GM10266 (cell line): ENCODE measurements around the gene AXIN1.
"Not testable (repeated sequence)": the region's sequence is repeated elsewhere in the genome, so short reads cannot be mapped to it uniquely, and the experiment has no call there.

Experiments used
- DNase-seq: peaks from one replicate; pipeline ENCODE4 v3.0.0; 2012; ENCODE audit errors: extremely low spot score
- CTCF ChIP-seq: IDR thresholded peaks from 2 replicates; pipeline ENCODE4 v1.5.1; 2012; ENCODE audit warnings: mild to moderate bottlenecking, low read depth; ENCODE audit not compliant: control insufficient read depth, insufficient read depth; ENCODE audit errors: missing control alignments

Gene AXIN1

DNA sequence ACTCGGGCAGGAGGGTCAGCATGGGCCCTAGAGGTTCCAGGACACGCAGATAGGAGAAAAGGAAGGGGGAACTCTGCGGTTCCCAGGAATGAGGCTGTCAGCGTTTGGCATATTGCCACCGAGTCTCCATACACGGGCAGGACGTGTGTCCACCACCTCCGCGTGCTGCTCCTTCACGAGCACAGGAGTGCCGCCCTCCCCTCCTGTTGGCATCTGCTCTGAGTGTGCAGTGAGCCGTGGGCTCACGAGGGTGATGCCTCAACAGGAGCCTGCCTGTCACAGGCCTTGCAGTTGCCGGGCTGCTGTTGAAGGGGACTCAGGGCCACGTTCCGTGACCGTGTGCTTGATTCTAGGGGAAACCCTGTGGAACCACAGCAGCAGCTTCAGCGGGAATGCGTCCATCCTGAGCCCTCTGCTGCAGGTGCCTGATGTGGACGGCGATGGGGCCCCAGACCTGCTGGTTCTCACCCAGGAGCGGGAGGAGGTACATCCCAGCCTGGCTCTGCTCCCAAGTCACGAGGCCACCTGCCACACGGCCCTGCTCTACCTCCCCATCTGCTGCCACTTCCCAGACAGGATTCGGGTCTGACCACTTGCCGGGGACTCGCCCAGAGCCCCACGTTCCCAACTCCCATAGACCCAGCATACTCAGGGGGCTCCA, 91.4 kb downstream of the AXIN1 start:
- no peak for TF ChIP-seq CTCF
- DNase-seq, result no peak

DNA sequence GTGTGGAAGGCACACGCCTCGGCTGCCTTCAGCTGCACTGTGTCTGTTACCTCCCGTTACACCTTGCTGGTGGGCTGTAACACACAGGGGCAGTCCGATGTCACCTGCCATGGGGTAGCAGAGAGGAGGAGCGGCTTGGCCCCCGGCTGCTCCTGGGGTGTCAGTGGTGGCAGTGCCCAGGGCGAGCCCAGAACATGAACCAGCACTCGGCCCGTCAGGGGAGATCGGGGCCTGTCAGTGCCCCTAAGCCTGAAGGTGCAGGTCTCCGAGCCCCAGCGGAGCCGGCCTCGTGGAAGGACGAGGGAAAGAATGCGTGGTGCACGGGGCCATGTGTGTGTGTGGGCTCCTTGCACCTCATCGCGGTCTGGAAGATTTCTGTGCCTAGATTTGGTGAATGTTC, 92.2 kb downstream of the AXIN1 start:
- no peak for DNase-seq
- TF ChIP-seq CTCF, result no peak

- no peak for TF ChIP-seq CTCF
- no peak for DNase-seq
Measured at GRCh38 chr16:259814-260253, 92.7 kb downstream of the AXIN1 start.

- no peak for TF ChIP-seq CTCF
- no peak for DNase-seq
Measured at GRCh38 chr16:259226-259625, 93.3 kb downstream of the AXIN1 start.

DNA sequence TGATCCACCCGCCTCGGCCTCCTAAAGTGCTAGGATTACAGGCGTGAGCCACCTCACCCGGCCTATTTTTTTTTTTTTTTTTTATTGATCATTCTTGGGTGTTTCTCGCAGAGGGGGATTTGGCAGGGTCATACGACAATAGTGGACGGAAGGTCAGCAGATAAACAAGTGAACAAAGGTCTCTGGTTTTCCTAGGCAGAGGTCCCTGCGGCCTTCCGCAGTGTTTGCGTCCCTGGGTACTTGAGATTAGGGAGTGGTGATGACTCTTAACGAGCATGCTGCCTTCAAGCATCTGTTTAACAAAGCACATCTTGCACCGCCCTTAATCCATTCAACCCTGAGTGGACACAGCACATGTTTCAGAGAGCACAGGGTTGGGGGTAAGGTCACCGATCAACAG, 94.4 kb downstream of the AXIN1 start:
- not testable (repeated sequence) for DNase-seq

GRCh38 chr16:255183-255582, 97.3 kb downstream of the AXIN1 start:
- no peak for DNase-seq
- TF ChIP-seq CTCF, result no peak

DNA sequence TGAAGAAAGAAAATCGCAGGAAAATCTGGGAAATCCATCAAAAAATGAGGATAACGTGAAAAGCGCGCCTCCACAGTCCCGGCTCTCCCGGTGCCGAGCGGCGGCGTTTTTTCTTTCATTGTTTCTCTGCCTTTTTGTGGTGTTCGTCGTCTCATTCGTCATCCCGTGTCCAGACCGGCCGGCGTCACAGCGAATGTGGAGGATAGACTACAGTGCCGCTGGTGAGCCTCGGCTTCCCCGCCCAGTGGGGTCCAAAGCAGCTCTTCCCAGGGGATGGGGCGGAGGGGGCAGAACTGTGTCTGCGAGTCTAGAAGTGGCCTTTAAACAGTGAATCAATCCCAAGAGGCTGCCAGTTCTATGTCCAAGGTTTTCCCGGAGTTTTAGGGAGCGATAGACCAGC, 98.1 kb downstream of the AXIN1 start:
- DNase-seq, result no peak
- TF ChIP-seq CTCF, result no peak

- DNase-seq, result no peak
- TF ChIP-seq CTCF, result no peak
Measured at GRCh38 chr16:253833-254232, 98.7 kb downstream of the AXIN1 start.
